Fibroblast of pulmonary artery (primary cell): Measurements from ENCODE around the gene VTI1A.

ENCODE experiments used
- DNase-seq: peaks from one replicate; pipeline ENCODE4 v3.0.0-alpha.2; 2010; ENCODE audit warnings: low read depth
- H3K4me3 ChIP-seq: replicated peaks from 2 replicates; pipeline ENCODE4 v1.5.1; 2011; ENCODE audit warnings: low read depth, mild to moderate bottlenecking, control low read depth, low read length, moderate library complexity
- CTCF ChIP-seq: IDR thresholded peaks from 2 replicates; pipeline ENCODE4 v1.5.1; 2011; ENCODE audit warnings: mild to moderate bottlenecking, control low read depth, low read length, inconsistent platforms; ENCODE audit errors: missing control alignments

VTI1A gene

GRCh38 chr10:112562809-112563663 is 116.0 kb downstream of the VTI1A start:
- no peak overlapping the region for H3K4me3 ChIP-seq
- no peak for TF ChIP-seq CTCF
- DNase-seq = peak; percentile 30

GRCh38 chr10:112564337-112564736 is 117.3 kb downstream of the VTI1A start:
- no peak overlapping the region for H3K4me3 ChIP-seq
- TF ChIP-seq CTCF = no peak

GRCh38 chr10:112565434-112566053 is 118.5 kb downstream of the VTI1A start:
- TF ChIP-seq CTCF = peak; percentile 87
- H3K4me3 ChIP-seq = no peak overlapping the region
- DNase-seq = peak; percentile 88

More at GRCh38 chr10:112564337-112564736, 117.3 kb downstream of the VTI1A start:
- no peak for DNase-seq

- no peak for TF ChIP-seq CTCF
- H3K4me3 ChIP-seq = no peak overlapping the region
- peak; percentile 30 for DNase-seq
These were observed 123.6 kb downstream of the VTI1A start for GRCh38 chr10:112570585-112570984.

- no peak for DNase-seq
- TF ChIP-seq CTCF = no peak
- no peak overlapping the region for H3K4me3 ChIP-seq
These were observed 132.6 kb downstream of the VTI1A start for GRCh38 chr10:112579578-112579977.

- no peak overlapping the region for H3K4me3 ChIP-seq
- DNase-seq = no peak
- no peak for TF ChIP-seq CTCF
These were observed 133.3 kb downstream of the VTI1A start for GRCh38 chr10:112580267-112580666.
